ENCODE results near the gene TAL2.

DNA sequence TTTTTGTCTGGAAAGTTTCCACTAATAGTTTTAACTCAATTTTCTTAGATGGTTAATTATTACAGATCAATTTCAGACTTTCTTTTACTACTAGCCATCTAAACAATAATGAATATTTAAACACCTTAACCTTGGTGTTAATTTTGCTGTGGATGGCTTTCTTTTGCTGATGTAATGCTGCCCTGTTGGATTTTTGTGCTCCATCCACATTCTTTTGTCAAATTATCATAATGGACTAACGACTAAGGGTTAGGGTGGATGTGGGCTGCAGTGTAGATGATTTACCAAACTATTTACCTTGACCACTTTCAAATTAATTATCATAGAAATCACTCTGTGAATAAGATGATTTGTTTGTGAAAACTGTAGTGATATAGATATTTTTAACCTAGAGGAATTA is 16.5 kb downstream of the TAL2 start:
- TF ChIP-seq, protein P1, sequence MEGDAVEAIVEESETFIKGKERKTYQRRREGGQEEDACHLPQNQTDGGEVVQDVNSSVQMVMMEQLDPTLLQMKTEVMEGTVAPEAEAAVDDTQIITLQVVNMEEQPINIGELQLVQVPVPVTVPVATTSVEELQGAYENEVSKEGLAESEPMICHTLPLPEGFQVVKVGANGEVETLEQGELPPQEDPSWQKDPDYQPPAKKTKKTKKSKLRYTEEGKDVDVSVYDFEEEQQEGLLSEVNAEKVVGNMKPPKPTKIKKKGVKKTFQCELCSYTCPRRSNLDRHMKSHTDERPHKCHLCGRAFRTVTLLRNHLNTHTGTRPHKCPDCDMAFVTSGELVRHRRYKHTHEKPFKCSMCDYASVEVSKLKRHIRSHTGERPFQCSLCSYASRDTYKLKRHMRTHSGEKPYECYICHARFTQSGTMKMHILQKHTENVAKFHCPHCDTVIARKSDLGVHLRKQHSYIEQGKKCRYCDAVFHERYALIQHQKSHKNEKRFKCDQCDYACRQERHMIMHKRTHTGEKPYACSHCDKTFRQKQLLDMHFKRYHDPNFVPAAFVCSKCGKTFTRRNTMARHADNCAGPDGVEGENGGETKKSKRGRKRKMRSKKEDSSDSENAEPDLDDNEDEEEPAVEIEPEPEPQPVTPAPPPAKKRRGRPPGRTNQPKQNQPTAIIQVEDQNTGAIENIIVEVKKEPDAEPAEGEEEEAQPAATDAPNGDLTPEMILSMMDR (IDR thresholded peaks at IDR 0.05; ENCODE audit: borderline replicate concordance, extremely low read depth, low read length, poor library complexity, severe bottlenecking): no peak
- TF ChIP-seq EZH2 (IDR thresholded peaks at IDR 0.05; ENCODE audit: borderline replicate concordance, low read depth, low read length, severe bottlenecking): no peak
